Endothelial cell of umbilical vein (primary cell): ENCODE data around the gene ASTN1.

Experiments
- CTCF ChIP-seq, 2 donors: IDR thresholded peaks; 1 replicate in 1 of 2; 2 replicates in 1 of 2; pipeline ENCODE4 v1.5.1; 2011; ENCODE audit warnings: low read length in 2 of 2, mild to moderate bottlenecking in 2 of 2, moderate library complexity in 2 of 2, control low read depth in 1 of 2, inconsistent platforms in 1 of 2, low read depth in 1 of 2; ENCODE audit not compliant: insufficient read depth in 1 of 2; ENCODE audit errors: extremely low read depth in 1 of 2
- EZH2 ChIP-seq: IDR thresholded peaks from 2 replicates; pipeline ENCODE4 v1.6.1; 2012; ENCODE audit warnings: borderline replicate concordance, low read depth, mild to moderate bottlenecking, moderate library complexity, low read length, inconsistent platforms; ENCODE audit not compliant: severe bottlenecking
- FOS ChIP-seq: IDR thresholded peaks from 2 replicates; pipeline ENCODE4 v1.6.1; 2011; ENCODE audit warnings: mild to moderate bottlenecking, low read length, moderate library complexity, borderline replicate concordance; ENCODE audit not compliant: insufficient read depth
- GATA2 ChIP-seq: IDR thresholded peaks from 2 replicates; pipeline ENCODE4 v1.7.0; 2011; ENCODE audit warnings: low read depth, mild to moderate bottlenecking, moderate library complexity, mixed read lengths, low read length; ENCODE audit not compliant: insufficient read length, insufficient read depth
- JUN ChIP-seq: IDR thresholded peaks from 2 replicates; pipeline ENCODE4 v1.6.1; 2011; ENCODE audit warnings: borderline replicate concordance, low read depth; ENCODE audit not compliant: insufficient read length, insufficient read depth
- POLR2A ChIP-seq: IDR thresholded peaks from 2 replicates; pipeline ENCODE4 v1.6.1; 2012; ENCODE audit warnings: low read depth, mild to moderate bottlenecking, control low read depth, low read length
- POLR2AphosphoS5 ChIP-seq: IDR thresholded peaks from 2 replicates; pipeline ENCODE4 v1.6.1; 2012; ENCODE audit warnings: low read depth, mild to moderate bottlenecking, control low read depth, low read length, moderate library complexity; ENCODE audit not compliant: insufficient read depth

GRCh38 chr1:176888471-176889032, 276.0 kb downstream of the ASTN1 start:
- TF ChIP-seq POLR2A (no peak), JUN (no peak), CTCF (IDR thresholded peaks at IDR 0.05; ENCODE audit: extremely low read depth in 1 of 2, insufficient read depth in 1 of 2, low read depth in 1 of 2, low read length in 2 of 2) (no peak), EZH2 (no peak), FOS (no peak), GATA2 (no peak), POLR2AphosphoS5 (no peak)
